ENCODE measurements around the gene EXT2.

- TF ChIP-seq CTCF (IDR thresholded peaks at IDR 0.05) (no peak), POLR2A (IDR thresholded peaks at IDR 0.05) (no peak)
Measured at GRCh38 chr11:44279483-44279882, 184.0 kb downstream of the EXT2 start.
